Neuron (in vitro differentiated cells): ENCODE data around the gene TNFRSF1A.
"Not testable (repeated sequence)": the region's sequence is repeated elsewhere in the genome, so short reads cannot be mapped to it uniquely, and the experiment has no call there.

Experiments
- H2AFZ ChIP-seq: one replicate; pipeline ENCODE4 v1.6.1; 2013; ENCODE audit warnings: low read depth, mild to moderate bottlenecking, inconsistent platforms, low read length, moderate library complexity
- H3K27me3 ChIP-seq: one replicate; pipeline ENCODE4 v1.6.1; 2013; ENCODE audit warnings: low read length; ENCODE audit not compliant: insufficient read depth
- H3K36me3 ChIP-seq: one replicate; pipeline ENCODE4 v1.6.1; 2013; ENCODE audit warnings: low read length; ENCODE audit not compliant: insufficient read depth
- H3K4me1 ChIP-seq: one replicate; pipeline ENCODE4 v1.6.1; 2013; ENCODE audit warnings: low read length; ENCODE audit not compliant: insufficient read depth
- H3K4me3 ChIP-seq: 2 replicates; pipeline ENCODE4 v1.5.1; 2013; ENCODE audit warnings: mild to moderate bottlenecking, low read length, moderate library complexity
- H3K9me3 ChIP-seq: one replicate; pipeline ENCODE4 v1.6.1; 2013; ENCODE audit warnings: low read length

Gene TNFRSF1A

DNA sequence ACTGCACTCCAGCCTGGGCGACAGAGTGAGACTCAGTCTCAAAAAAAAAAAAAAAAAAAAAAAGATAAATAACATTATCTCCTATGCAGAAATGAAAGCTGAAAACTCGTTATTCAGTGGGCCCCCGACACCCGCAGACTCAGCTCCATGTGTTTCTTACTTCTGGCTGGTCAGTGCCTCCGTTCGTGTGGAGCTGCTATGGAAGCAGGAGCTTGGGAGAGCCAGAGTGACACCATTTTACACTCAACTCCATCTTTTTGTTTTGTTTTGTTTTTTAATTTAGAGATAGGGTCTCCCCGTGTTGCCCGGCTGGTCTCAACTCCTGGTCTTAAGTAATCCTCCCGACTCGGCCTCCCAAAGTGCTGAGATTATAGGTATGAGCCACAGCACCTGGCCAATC is 44.7 kb downstream of the TNFRSF1A start:
- peaks cover 25% of the 10 kb centered on the region for H3K4me1 ChIP-seq
- no peak overlapping the region for H2AFZ ChIP-seq
- no peaks in the 10 kb centered on the region for H3K27me3 ChIP-seq
- H3K9me3 ChIP-seq, result no peaks in the 10 kb centered on the region
- no peak overlapping the region for H3K4me3 ChIP-seq
- H3K36me3 ChIP-seq, result no peaks in the 10 kb centered on the region

- Histone ChIP-seq H3K9me3 (peaks cover 2% of the 10 kb centered on the region), H3K36me3 (no peaks in the 10 kb centered on the region), H3K27me3 (no peaks in the 10 kb centered on the region), H3K4me1 (peaks cover 25% of the 10 kb centered on the region), H3K4me3 (no peak overlapping the region), H2AFZ (no peak overlapping the region)
Observed at GRCh38 chr12:6295094-6295811, 46.6 kb downstream of the TNFRSF1A start.

GRCh38 chr12:6294156-6295093 is 47.5 kb downstream of the TNFRSF1A start:
- peaks cover 2% of the 10 kb centered on the region for H3K9me3 ChIP-seq
- H3K27me3 ChIP-seq, result no peaks in the 10 kb centered on the region
- H3K4me1 ChIP-seq, result peaks cover 25% of the 10 kb centered on the region
- H2AFZ ChIP-seq, result no peak overlapping the region
- H3K36me3 ChIP-seq, result no peaks in the 10 kb centered on the region
- H3K4me3 ChIP-seq, result no peak overlapping the region

DNA sequence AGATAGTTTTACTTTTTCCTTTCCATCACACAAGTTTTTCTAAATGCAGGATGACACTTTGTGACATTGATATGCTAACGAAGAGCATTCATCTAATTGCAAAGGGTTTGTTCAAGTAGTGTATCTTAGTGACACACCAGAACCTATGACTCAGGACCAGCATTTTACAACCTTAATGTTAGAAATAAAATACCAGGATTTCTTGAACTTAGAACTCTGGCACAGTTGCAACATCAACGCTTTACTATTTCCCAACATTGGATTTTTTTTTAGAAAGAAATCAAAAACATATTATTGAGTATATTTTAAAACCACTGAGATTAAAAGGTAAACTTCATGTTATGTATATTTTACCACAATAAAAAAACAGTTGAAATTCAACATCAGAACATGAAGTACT is 49.3 kb downstream of the TNFRSF1A start:
- Histone ChIP-seq H3K9me3 (peaks cover 2% of the 10 kb centered on the region), H3K27me3 (no peaks in the 10 kb centered on the region), H3K4me1 (peaks cover 25% of the 10 kb centered on the region), H3K36me3 (no peaks in the 10 kb centered on the region), H3K4me3 (no peak overlapping the region), H2AFZ (no peak overlapping the region)

DNA sequence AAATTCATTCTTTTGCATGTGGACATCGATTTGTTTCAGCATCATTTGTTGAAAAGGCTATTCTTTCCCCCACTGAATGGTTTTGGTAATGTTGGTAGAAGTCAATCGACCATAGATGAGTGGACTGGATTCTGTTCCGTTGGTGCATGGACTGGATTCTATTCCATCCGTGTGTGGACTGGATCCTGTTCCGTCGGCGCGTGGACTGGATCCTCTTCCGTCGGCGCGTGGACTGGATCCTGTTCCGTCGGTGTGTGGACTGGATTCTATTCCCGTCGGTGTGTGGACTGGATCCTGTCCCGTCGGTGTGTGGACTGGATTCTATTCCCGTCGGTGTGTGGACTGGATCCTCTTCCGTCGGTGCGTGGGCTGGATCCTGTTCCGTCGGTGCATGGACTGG is 52.0 kb downstream of the TNFRSF1A start:
- not testable (repeated sequence) for H2AFZ ChIP-seq, H3K27me3 ChIP-seq, H3K36me3 ChIP-seq, H3K4me3 ChIP-seq, H3K9me3 ChIP-seq
- peaks cover 28% of the 10 kb centered on the region for H3K4me1 ChIP-seq

DNA sequence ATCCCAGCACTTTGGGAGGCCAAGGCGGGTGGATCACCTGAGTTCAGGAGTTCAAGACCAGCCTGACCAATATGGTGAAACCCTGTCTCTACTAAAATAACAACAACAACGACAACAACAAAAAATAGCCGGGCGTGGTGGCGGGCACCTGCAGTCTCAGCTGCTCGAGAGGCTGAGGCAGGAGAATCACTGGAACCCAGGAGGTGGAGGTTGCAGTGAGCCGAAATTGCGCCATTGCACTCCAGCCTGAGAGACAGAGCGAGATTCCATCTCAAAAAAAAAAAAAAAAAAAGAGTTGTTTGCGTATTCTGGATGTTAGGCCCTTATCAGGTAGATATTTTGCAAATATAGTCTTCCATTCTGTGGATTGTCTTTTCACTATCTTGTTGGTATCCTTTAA is 52.8 kb downstream of the TNFRSF1A start:
- H3K27me3 ChIP-seq, H3K36me3 ChIP-seq, H3K9me3 ChIP-seq, H3K4me3 ChIP-seq, H2AFZ ChIP-seq: not testable (repeated sequence)
- H3K4me1 ChIP-seq, result peaks cover 19% of the 10 kb centered on the region

GRCh38 chr12:6288235-6288634 is 53.6 kb downstream of the TNFRSF1A start:
- H3K4me3 ChIP-seq, result no peak overlapping the region
- no peaks in the 10 kb centered on the region for H3K36me3 ChIP-seq
- H3K4me1 ChIP-seq, result peaks cover 19% of the 10 kb centered on the region
- H3K9me3 ChIP-seq, result peaks cover 2% of the 10 kb centered on the region
- no peaks in the 10 kb centered on the region for H3K27me3 ChIP-seq
- no peak overlapping the region for H2AFZ ChIP-seq

DNA sequence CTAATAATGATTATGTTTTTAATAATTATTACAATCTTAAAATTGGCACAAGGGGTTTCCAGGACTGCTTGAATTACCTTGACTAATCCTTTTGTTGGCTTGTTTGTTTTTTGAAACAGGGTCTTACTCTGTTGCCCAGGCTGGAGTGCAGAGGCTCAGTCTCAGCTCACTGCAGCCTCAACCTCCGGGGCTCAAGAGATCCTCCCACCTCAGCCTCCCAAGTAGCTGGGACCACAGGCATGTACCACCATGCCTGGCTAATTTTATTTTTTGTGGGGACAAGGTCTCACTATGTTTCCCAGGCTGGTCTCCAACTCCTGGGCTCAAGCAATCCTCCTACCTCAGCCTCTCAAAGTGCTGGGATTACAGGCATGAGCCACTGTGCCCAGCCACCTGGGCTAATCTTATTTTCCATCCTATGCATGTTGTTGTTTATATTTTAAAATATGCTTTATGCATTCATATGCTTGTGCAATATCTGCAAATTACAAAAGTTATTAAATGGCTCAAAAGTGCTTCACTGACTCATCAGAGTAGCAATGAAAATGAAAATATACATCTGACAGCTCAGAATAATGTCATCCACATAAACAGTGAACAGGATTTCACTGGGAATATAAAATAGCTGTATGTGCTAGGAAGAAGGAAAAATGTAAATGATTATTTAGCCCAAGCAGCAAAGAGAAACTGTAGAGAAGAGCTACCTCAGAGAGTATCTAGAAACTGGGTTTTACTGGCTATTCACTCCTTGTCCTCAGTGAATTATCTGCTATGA is 56.2 kb downstream of the TNFRSF1A start:
- Histone ChIP-seq H3K27me3 (no peaks in the 10 kb centered on the region), H3K9me3 (no peaks in the 10 kb centered on the region), H3K4me3 (no peak overlapping the region), H2AFZ (no peak overlapping the region), H3K36me3 (no peaks in the 10 kb centered on the region), H3K4me1 (peaks cover 10% of the 10 kb centered on the region)

GRCh38 chr12:6285063-6285477 is 56.8 kb downstream of the TNFRSF1A start:
- Histone ChIP-seq H3K4me1 (peaks cover 10% of the 10 kb centered on the region), H3K4me3 (no peak overlapping the region), H2AFZ (no peak overlapping the region), H3K9me3 (no peaks in the 10 kb centered on the region), H3K36me3 (no peaks in the 10 kb centered on the region), H3K27me3 (no peaks in the 10 kb centered on the region)

- Histone ChIP-seq H3K9me3 (no peaks in the 10 kb centered on the region), H3K4me1 (peaks cover 10% of the 10 kb centered on the region), H2AFZ (no peak overlapping the region), H3K4me3 (no peak overlapping the region), H3K27me3 (no peaks in the 10 kb centered on the region), H3K36me3 (no peaks in the 10 kb centered on the region)
Observed at GRCh38 chr12:6284273-6284672, 57.6 kb downstream of the TNFRSF1A start.

- H3K4me1 ChIP-seq, result peaks cover 10% of the 10 kb centered on the region
- no peak overlapping the region for H3K4me3 ChIP-seq
- no peaks in the 10 kb centered on the region for H3K9me3 ChIP-seq
- no peak overlapping the region for H2AFZ ChIP-seq
- H3K27me3 ChIP-seq, result peaks cover 2% of the 10 kb centered on the region
- no peaks in the 10 kb centered on the region for H3K36me3 ChIP-seq
Observed at GRCh38 chr12:6282453-6282840, 59.4 kb downstream of the TNFRSF1A start.

- Histone ChIP-seq H3K4me3 (no peak overlapping the region), H3K27me3 (peaks cover 2% of the 10 kb centered on the region), H2AFZ (no peak overlapping the region), H3K36me3 (no peaks in the 10 kb centered on the region), H3K9me3 (no peaks in the 10 kb centered on the region), H3K4me1 (peaks cover 8% of the 10 kb centered on the region)
Observed at GRCh38 chr12:6281081-6281809, 60.6 kb downstream of the TNFRSF1A start.
